ENCODE results near the gene NDUFS8. TPM values are rescaled to one million over a fixed set of nuclear protein-coding genes. Genes with fewer than 3 reads are reported as not detected.

The NDUFS8 gene
- total and polyA plus RNA-seq, 2 experiments from 2014 or later = 114 to 219 TPM

GRCh38 chr11:68044898-68045351 is 14.4 kb downstream of the NDUFS8 start:
- Histone ChIP-seq H3K79me2 (ENCODE audit: insufficient read depth) (peaks cover 24% of the 10 kb centered on the region), H3K4me1 (ENCODE audit: insufficient read depth) (0 out of 2 replicates have a peak, but pooled peaks cover 1% of the 10 kb centered on the region), H3K36me3 (ENCODE audit: low read depth) (no peaks in the 10 kb centered on the region), H3K9me2 (ENCODE audit: insufficient read depth) (no peaks in the 10 kb centered on the region), H3F3A (ENCODE audit: insufficient read depth) (no peaks in the 10 kb centered on the region), H3K27ac (no peak overlapping the region), H3K9me3 (ENCODE audit: low read depth) (no peaks in the 10 kb centered on the region), H2AFZ (no peak overlapping the region), H3K27me3 (replicated peaks; ENCODE audit: insufficient read depth) (no peaks in the 10 kb centered on the region), H3K9ac (no peak overlapping the region), H4K20me1 (ENCODE audit: insufficient read depth) (no peaks in the 10 kb centered on the region), H3K4me2 (ENCODE audit: unreplicated experiment) (no peak overlapping the region), H3K4me3 (no peak overlapping the region)
- no peak for DNase-seq
- TF ChIP-seq EZH2phosphoT487 (IDR thresholded peaks at IDR 0.05; ENCODE audit: insufficient read depth, low read depth) = no peak
- TF ChIP-seq EZH2 (IDR thresholded peaks at IDR 0.05; ENCODE audit: insufficient read depth, poor library complexity, severe bottlenecking) = no peak
- in situ Hi-C loops (cut with MboI) = no loop called here
- WGBS, 2 experiments (ENCODE audit: low coverage in 1 of 2, low lambda C conversion rate in 2 of 2, missing lambda C conversion rate in 2 of 2) = 96 to 97% methylated on average over 18 of the region's 18 CpGs

GRCh38 chr11:68047437-68048290 is 17.2 kb downstream of the NDUFS8 start:
- Histone ChIP-seq H3K9me3 (ENCODE audit: low read depth) (no peaks in the 10 kb centered on the region), H2AFZ (no peak overlapping the region), H3K9ac (no peak overlapping the region), H3K4me1 (ENCODE audit: insufficient read depth) (no peaks in the 10 kb centered on the region), H3K4me2 (ENCODE audit: unreplicated experiment) (no peak overlapping the region), H3K27ac (no peak overlapping the region), H3F3A (ENCODE audit: insufficient read depth) (0 out of 2 replicates have a peak, but pooled peaks cover 3% of the 10 kb centered on the region), H3K9me2 (ENCODE audit: insufficient read depth) (no peaks in the 10 kb centered on the region), H3K79me2 (ENCODE audit: insufficient read depth) (no peaks in the 10 kb centered on the region), H4K20me1 (ENCODE audit: insufficient read depth) (no peaks in the 10 kb centered on the region), H3K27me3 (replicated peaks; ENCODE audit: insufficient read depth) (no peaks in the 10 kb centered on the region), H3K36me3 (ENCODE audit: low read depth) (no peaks in the 10 kb centered on the region), H3K4me3 (no peak overlapping the region)
- no peak for DNase-seq
- in situ Hi-C loops (cut with MboI) = no loop called here
- TF ChIP-seq EZH2 (IDR thresholded peaks at IDR 0.05; ENCODE audit: insufficient read depth, poor library complexity, severe bottlenecking) = no peak
- TF ChIP-seq EZH2phosphoT487 (IDR thresholded peaks at IDR 0.05; ENCODE audit: insufficient read depth, low read depth) = no peak
- 90 to 91% methylated on average over 34 to 37 of the region's 37 CpGs for WGBS, 2 experiments (ENCODE audit: low coverage in 1 of 2, low lambda C conversion rate in 2 of 2, missing lambda C conversion rate in 2 of 2)

GRCh38 chr11:68048681-68049508 is 18.4 kb downstream of the NDUFS8 start:
- Histone ChIP-seq H3K9me2 (ENCODE audit: insufficient read depth) (no peaks in the 10 kb centered on the region), H3K9me3 (ENCODE audit: low read depth) (no peaks in the 10 kb centered on the region), H3F3A (ENCODE audit: insufficient read depth) (peaks cover 9% of the 10 kb centered on the region; the same call in 1 of the 2 replicates), H3K79me2 (ENCODE audit: insufficient read depth) (no peaks in the 10 kb centered on the region), H3K4me3 (no peak overlapping the region), H3K4me1 (ENCODE audit: insufficient read depth) (no peaks in the 10 kb centered on the region), H4K20me1 (ENCODE audit: insufficient read depth) (no peaks in the 10 kb centered on the region), H2AFZ (no peak overlapping the region), H3K9ac (no peak overlapping the region), H3K36me3 (ENCODE audit: low read depth) (no peaks in the 10 kb centered on the region), H3K4me2 (ENCODE audit: unreplicated experiment) (no peak overlapping the region), H3K27me3 (replicated peaks; ENCODE audit: insufficient read depth) (no peaks in the 10 kb centered on the region), H3K27ac (no peak overlapping the region)
- TF ChIP-seq EZH2phosphoT487 (IDR thresholded peaks at IDR 0.05; ENCODE audit: insufficient read depth, low read depth) = no peak
- no peak for TF ChIP-seq EZH2 (IDR thresholded peaks at IDR 0.05; ENCODE audit: insufficient read depth, poor library complexity, severe bottlenecking)
- no peak for DNase-seq
- 91 to 93% methylated on average over 28 to 35 of the region's 35 CpGs for WGBS, 2 experiments (ENCODE audit: low coverage in 1 of 2, low lambda C conversion rate in 2 of 2, missing lambda C conversion rate in 2 of 2)
- in situ Hi-C loops (cut with MboI) = no loop called here

- no peaks in the 10 kb centered on the region for H4K20me1 ChIP-seq (ENCODE audit: insufficient read depth)
- H3K79me2 ChIP-seq (ENCODE audit: insufficient read depth) = no peaks in the 10 kb centered on the region
- no peak overlapping the region for H3K9ac ChIP-seq
- 94 to 96% methylated on average over 39 to 40 of the region's 40 CpGs for WGBS, 2 experiments (ENCODE audit: low coverage in 1 of 2, low lambda C conversion rate in 2 of 2, missing lambda C conversion rate in 2 of 2)
- no peak for TF ChIP-seq EZH2phosphoT487 (IDR thresholded peaks at IDR 0.05; ENCODE audit: insufficient read depth, low read depth)
- TF ChIP-seq EZH2 (IDR thresholded peaks at IDR 0.05; ENCODE audit: insufficient read depth, poor library complexity, severe bottlenecking) = no peak
- H3K4me1 ChIP-seq (ENCODE audit: insufficient read depth) = no peaks in the 10 kb centered on the region
- H3K9me2 ChIP-seq (ENCODE audit: insufficient read depth) = no peaks in the 10 kb centered on the region
- no peak overlapping the region for H3K4me2 ChIP-seq (ENCODE audit: unreplicated experiment)
- H3F3A ChIP-seq (ENCODE audit: insufficient read depth) = peaks cover 17% of the 10 kb centered on the region
- H3K9me3 ChIP-seq (ENCODE audit: low read depth) = no peaks in the 10 kb centered on the region
- no peaks in the 10 kb centered on the region for H3K27me3 ChIP-seq (replicated peaks; ENCODE audit: insufficient read depth)
- H3K4me3 ChIP-seq = no peak overlapping the region
- no peak for DNase-seq
- H3K27ac ChIP-seq = no peak overlapping the region
- no peaks in the 10 kb centered on the region for H3K36me3 ChIP-seq (ENCODE audit: low read depth)
- no peak overlapping the region for H2AFZ ChIP-seq
- in situ Hi-C loops (cut with MboI) = no loop called here
These were observed 19.3 kb downstream of the NDUFS8 start for GRCh38 chr11:68049509-68050370.
